NCI-H2171 (cell line): ENCODE data around the gene RFX6.

Source experiments
- DNase-seq: peaks from one replicate; lab custom pipeline; 2025; lab: John Stamatoyannopoulos, UW

RFX6 gene

GRCh38 chr6:116973976-116974375, 96.9 kb downstream of the RFX6 start:
- DNase-seq: no peak

- DNase-seq: no peak
Observed at GRCh38 chr6:116974526-116975316, 97.7 kb downstream of the RFX6 start.

- no peak for DNase-seq
Observed at GRCh38 chr6:116975600-116975999, 98.6 kb downstream of the RFX6 start.

GRCh38 chr6:116979560-116979959, 102.5 kb downstream of the RFX6 start:
- no peak for DNase-seq
